ENCODE results near the gene DPYD.
A peak's percentile ranks its signal among the peaks of the same experiment; 100 is the strongest.

Gene DPYD

GRCh38 chr1:97095764-97096163, 825.1 kb downstream of the DPYD start:
- no peak for TF ChIP-seq CTCF (conservative IDR thresholded peaks at IDR 0.05; ENCODE audit: low read length)
- DNase-seq (ENCODE audit: low read depth): no peak

GRCh38 chr1:97094247-97094972, 826.4 kb downstream of the DPYD start:
- no peak for TF ChIP-seq CTCF (conservative IDR thresholded peaks at IDR 0.05; ENCODE audit: low read length)
- no peak overlapping the region for H3K4me3 ChIP-seq (ENCODE audit: low read length)
- DNase-seq (ENCODE audit: low read depth): peak; percentile 85

More at GRCh38 chr1:97095764-97096163, 825.1 kb downstream of the DPYD start:
- no peak overlapping the region for H3K4me3 ChIP-seq (ENCODE audit: low read length)

GRCh38 chr1:97093741-97094140, 827.1 kb downstream of the DPYD start:
- H3K4me3 ChIP-seq (ENCODE audit: low read length): no peak overlapping the region
- no peak for TF ChIP-seq CTCF (conservative IDR thresholded peaks at IDR 0.05; ENCODE audit: low read length)
- DNase-seq (ENCODE audit: low read depth): peak; percentile 69

GRCh38 chr1:97092824-97093223, 828.0 kb downstream of the DPYD start:
- no peak overlapping the region for H3K4me3 ChIP-seq (ENCODE audit: low read length)
- no peak for TF ChIP-seq CTCF (conservative IDR thresholded peaks at IDR 0.05; ENCODE audit: low read length)
- no peak for DNase-seq (ENCODE audit: low read depth)

- no peak for DNase-seq (ENCODE audit: low read depth)
These were observed 829.2 kb downstream of the DPYD start for GRCh38 chr1:97091679-97092078.

GRCh38 chr1:97091263-97091662, 829.6 kb downstream of the DPYD start:
- DNase-seq (ENCODE audit: low read depth): no peak
- no peak overlapping the region for H3K4me3 ChIP-seq (ENCODE audit: low read length)
- no peak for TF ChIP-seq CTCF (conservative IDR thresholded peaks at IDR 0.05; ENCODE audit: low read length)

More at GRCh38 chr1:97091679-97092078, 829.2 kb downstream of the DPYD start:
- no peak for TF ChIP-seq CTCF (conservative IDR thresholded peaks at IDR 0.05; ENCODE audit: low read length)
- no peak overlapping the region for H3K4me3 ChIP-seq (ENCODE audit: low read length)

GRCh38 chr1:97090725-97091124, 830.1 kb downstream of the DPYD start:
- H3K4me3 ChIP-seq (ENCODE audit: low read length): no peak overlapping the region
- DNase-seq (ENCODE audit: low read depth): no peak
- no peak for TF ChIP-seq CTCF (conservative IDR thresholded peaks at IDR 0.05; ENCODE audit: low read length)

Measured in AG10803 (cell line).